LNCaP clone FGC (cell line): ENCODE data around the gene OR1I1.
"Not testable (repeated sequence)": the region's sequence is repeated elsewhere in the genome, so short reads cannot be mapped to it uniquely, and the experiment has no call there.

Experiments used
- DNase-seq: peaks from one replicate; pipeline ENCODE4 v3.0.0-alpha.2; 2011; ENCODE audit warnings: low read depth
- H3K4me3 ChIP-seq: 2 replicates; pipeline ENCODE4 v1.5.1; 2011; ENCODE audit warnings: mild to moderate bottlenecking, low read depth, low read length, control low read depth
- TF ChIP-seq, protein P1 (sequence below): IDR thresholded peaks from 2 replicates; pipeline ENCODE4 v1.5.1; 2012; ENCODE audit warnings: mild to moderate bottlenecking; ENCODE audit not compliant: control insufficient read depth, insufficient read depth; ENCODE audit errors: extremely low read depth

The OR1I1 gene

DNA sequence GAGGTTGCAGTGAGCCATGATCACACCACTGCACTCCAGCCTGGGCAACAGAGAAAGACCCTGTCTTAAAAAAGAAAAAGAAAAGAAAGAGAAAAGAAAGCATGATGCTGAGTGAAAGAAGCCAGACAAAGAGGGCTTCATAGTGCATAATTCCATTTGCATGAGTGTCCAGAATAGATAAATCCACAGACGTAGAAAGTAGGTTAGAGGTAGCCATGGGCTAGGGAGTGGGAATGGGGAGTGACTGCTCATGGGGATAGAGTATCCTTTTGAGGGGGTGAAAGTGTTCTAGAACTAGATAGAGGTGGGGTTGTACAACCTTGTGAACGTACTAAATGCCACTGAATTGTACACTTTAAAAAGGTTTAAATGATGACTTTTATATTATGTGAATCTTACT, 7.6 kb upstream of the OR1I1 start:
- no peak overlapping the region for H3K4me3 ChIP-seq
- DNase-seq: no peak
- TF ChIP-seq, protein P1, sequence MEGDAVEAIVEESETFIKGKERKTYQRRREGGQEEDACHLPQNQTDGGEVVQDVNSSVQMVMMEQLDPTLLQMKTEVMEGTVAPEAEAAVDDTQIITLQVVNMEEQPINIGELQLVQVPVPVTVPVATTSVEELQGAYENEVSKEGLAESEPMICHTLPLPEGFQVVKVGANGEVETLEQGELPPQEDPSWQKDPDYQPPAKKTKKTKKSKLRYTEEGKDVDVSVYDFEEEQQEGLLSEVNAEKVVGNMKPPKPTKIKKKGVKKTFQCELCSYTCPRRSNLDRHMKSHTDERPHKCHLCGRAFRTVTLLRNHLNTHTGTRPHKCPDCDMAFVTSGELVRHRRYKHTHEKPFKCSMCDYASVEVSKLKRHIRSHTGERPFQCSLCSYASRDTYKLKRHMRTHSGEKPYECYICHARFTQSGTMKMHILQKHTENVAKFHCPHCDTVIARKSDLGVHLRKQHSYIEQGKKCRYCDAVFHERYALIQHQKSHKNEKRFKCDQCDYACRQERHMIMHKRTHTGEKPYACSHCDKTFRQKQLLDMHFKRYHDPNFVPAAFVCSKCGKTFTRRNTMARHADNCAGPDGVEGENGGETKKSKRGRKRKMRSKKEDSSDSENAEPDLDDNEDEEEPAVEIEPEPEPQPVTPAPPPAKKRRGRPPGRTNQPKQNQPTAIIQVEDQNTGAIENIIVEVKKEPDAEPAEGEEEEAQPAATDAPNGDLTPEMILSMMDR: no peak

DNA sequence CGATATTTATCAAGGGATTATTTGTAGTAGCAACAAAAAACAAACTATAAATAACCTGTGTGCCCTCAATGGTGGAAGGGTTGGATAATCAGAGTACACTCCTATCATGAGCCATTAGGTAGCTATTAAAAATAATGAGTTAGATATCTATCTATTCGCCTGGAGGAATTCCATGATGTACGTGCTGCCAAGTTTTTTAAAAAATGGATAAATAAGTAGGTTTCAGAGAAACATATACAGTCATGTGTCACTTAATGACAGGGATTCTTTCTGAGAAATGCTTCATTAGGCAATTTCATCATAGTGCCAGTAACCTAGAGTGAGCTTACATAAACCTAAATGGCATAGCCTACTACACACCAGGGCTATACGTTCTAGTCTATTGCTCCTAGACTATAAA, 6.2 kb upstream of the OR1I1 start:
- TF ChIP-seq, protein P1: no peak
- no peak for DNase-seq
- no peak overlapping the region for H3K4me3 ChIP-seq

DNA sequence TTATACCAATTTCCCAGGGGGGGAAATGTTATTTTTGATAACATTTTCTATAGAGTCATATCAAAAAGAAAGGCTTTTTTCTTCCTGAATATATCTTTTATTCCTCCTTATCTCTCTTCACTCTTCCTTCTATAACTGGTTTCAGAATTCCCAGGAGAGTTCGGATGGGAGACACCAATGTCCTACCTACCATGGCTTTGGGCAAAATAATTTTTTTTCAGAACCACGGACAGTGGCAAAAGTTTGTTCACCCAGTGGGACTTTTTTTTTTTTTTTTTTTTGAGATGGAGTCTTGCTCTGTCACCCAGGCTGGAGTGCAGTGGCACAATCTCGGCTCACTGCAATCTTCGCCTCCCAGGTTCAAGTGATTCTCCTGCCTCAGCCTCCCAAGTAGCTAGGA, 2.0 kb upstream of the OR1I1 start:
- not testable (repeated sequence) for DNase-seq, H3K4me3 ChIP-seq

DNA sequence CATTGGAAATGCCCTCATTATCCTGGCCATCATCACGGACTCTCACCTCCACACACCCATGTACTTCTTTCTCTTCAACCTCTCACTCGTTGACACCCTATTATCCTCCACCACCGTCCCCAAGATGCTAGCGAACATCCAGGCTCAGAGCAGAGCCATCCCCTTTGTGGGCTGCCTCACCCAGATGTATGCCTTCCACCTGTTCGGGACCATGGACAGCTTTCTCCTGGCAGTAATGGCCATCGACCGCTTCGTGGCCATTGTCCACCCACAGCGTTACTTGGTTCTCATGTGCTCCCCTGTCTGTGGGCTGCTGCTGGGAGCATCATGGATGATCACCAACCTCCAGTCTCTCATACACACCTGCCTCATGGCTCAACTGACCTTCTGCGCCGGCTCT, 5.2 kb downstream of the OR1I1 start:
- no peak for DNase-seq
- TF ChIP-seq, protein P1: no peak
- H3K4me3 ChIP-seq: no peak overlapping the region

DNA sequence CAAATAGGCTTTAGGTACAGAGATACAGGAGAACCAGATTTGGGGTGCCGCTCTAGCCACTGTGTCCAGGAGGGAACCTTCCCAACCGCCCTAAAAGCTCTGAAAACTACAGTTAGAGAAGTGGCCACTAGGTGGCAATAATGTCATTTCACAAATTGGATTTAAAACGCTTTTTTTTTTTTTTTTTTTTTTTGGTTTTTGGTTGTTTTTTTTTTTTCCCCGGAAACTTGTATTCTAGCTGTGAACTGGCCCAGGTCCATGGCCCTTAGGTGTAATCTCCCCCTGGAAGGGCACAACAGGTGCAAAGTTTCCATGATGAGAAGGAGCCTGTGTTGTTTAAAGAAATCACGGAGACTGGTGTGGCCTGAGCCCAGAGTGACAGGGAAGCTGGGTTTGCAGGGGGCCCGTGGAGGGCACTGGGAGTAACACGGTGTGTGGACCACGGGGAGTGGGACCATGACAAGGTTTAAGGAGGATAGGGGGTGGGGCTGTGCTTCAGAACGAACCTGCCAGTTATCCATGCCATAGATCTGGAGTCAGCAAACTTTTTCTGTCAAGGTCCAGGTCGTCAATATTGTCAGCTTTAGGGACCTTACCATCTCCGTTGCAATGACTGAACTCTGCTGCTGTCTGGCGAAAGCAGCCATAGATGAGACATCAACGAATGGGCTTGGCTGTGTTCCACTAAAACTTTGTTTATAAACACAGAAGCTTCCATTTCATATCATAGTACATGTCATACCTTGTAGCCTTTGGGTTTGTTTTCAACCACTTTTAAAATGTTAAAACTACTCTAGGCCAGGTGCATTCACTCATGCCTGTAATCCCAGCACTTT, 10.1 kb downstream of the OR1I1 start:
- peak; percentile 38 for DNase-seq
- TF ChIP-seq, protein P1: peak; percentile 55
- H3K4me3 ChIP-seq: no peak overlapping the region

DNA sequence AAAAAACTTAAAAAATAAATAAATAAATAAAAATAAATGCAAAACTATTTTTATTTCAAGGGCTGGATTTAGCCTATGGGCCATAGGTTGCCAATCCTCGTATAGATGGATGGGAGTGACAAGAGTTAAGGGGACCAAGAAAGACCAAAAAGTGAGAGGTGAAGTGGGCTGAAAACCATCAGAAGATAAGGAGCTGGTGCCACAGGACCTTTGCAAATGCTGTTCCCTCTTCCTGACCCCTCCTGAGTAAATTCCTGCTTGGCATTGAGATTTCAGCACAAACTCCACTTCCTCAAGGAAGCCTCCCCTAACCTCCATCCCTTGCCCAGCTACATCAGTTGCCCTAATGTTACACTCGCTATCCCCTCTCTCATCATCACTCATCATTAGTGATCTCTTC, 11.0 kb downstream of the OR1I1 start:
- no peak overlapping the region for H3K4me3 ChIP-seq
- no peak for DNase-seq
- TF ChIP-seq, protein P1: no peak

DNA sequence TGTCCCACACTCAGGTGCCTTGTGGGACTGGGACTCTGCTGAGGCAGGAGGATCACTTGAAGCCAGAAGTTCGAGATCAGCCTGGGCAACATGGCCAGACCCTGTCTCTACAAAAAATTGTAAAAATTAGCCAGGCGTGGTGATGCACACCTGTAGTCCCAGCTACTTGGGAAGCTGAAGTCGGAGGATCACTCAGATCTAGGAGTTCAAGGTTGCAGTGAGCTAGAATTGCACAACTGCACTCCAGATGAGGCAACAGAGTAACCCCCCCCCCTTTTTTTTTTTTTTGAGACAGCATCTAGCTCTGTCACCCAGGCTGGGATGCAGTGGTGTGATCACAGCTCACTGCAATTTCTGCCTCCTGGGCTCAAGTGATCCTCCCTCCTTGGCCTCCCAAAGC, 14.2 kb downstream of the OR1I1 start:
- TF ChIP-seq, protein P1: no peak
- no peak for DNase-seq
- no peak overlapping the region for H3K4me3 ChIP-seq

DNA sequence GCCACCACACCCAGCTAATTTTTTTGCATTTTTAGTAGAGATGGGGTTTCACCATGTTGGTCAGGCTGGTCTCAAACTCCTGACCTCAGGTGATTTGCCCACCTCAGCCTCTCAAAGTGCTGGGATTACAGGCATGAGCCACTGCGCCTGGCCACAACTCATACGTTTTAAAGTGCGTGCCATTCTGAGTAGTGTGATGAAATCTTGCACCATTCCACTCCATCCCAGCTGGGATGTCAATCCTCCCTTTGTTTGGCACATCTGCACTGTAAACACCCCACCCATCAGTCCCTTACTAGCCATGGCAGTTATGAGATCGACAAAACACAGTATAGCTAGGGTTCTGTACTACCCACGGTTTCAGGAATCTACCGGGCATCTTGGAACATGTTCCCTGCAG, 16.0 kb downstream of the OR1I1 start:
- not testable (repeated sequence) for DNase-seq, H3K4me3 ChIP-seq
